ENCODE results near the gene ESPNL.

ESPNL gene

DNA sequence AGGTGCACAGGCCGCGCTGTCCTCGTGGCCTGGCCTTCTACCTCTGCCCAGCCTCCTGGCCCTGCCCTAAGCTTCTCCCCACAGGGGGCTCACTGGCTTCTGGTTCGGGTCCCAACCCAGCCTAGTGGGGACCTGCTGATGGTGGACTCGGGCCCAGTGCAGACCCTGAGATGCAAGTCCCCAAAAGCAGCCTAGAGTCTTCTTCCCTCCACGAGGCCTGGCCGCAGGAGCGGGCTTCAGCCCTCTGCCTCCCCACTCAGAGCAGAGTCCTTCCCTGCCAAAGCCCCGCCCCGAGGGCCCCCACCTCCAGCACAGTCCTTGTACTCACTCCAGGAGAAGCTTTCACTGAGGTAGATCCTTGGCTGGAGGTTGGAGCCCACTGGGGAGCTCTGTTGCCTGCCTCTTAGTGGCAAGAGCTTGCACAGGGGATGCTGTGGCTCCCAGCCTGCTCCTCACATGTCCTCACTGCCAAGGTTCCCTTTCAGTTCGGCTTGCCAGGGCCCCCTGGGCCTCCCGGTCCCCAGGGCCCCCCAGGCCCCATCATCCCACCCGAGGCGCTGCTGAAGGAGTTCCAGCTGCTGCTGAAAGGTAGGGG is 62.2 kb downstream of the ESPNL start:
- Histone ChIP-seq H3K4me1 (ENCODE audit: control insufficient read depth, low read depth, low read length) (no peaks in the 10 kb centered on the region), H3K4me2 (ENCODE audit: low read length) (no peak overlapping the region), H3K56ac (ENCODE audit: low read length) (no peak overlapping the region), H3K4me3 (ENCODE audit: low read length) (no peak overlapping the region), H3K18ac (ENCODE audit: low read length) (no peak overlapping the region), H3K9ac (ENCODE audit: low read length) (no peak overlapping the region), H2BK15ac (replicated peaks; ENCODE audit: low read depth) (no peak overlapping the region), H3K79me2 (ENCODE audit: control insufficient read depth, insufficient read depth, low read length) (no peaks in the 10 kb centered on the region), H2AK5ac (ENCODE audit: low read length) (no peak overlapping the region), H2BK120ac (ENCODE audit: low read depth, low read length) (no peak overlapping the region), H2BK5ac (ENCODE audit: low read length) (no peak overlapping the region), H4K8ac (ENCODE audit: low read depth, low read length) (no peak overlapping the region), H3K4ac (ENCODE audit: low read depth, low read length) (no peak overlapping the region), H3K36me3 (ENCODE audit: control insufficient read depth, insufficient read depth, low read length) (no peaks in the 10 kb centered on the region), H4K5ac (ENCODE audit: low read length) (no peak overlapping the region), H3K27me3 (ENCODE audit: insufficient read depth, low read length, poor library complexity) (peaks cover 11% of the 10 kb centered on the region), H3K23ac (ENCODE audit: low read length) (no peak overlapping the region), H3K27ac (ENCODE audit: low read depth, low read length) (no peak overlapping the region), H3K79me1 (ENCODE audit: low read length) (no peaks in the 10 kb centered on the region)
- DNase-seq: no peak
- WGBS (ENCODE audit: extremely low coverage, insufficient coverage, low lambda C conversion rate): no CpG with 5 or more reads among the region's 14 CpGs

GRCh38 chr2:238162846-238163441 is 62.8 kb downstream of the ESPNL start:
- H3K18ac ChIP-seq (ENCODE audit: low read length): no peak overlapping the region
- no peak overlapping the region for H3K56ac ChIP-seq (ENCODE audit: low read length)
- no peak overlapping the region for H2BK15ac ChIP-seq (replicated peaks; ENCODE audit: low read depth)
- H3K27ac ChIP-seq (ENCODE audit: low read depth, low read length): no peak overlapping the region
- H3K4ac ChIP-seq (ENCODE audit: low read depth, low read length): no peak overlapping the region
- H2BK5ac ChIP-seq (ENCODE audit: low read length): no peak overlapping the region
- no peaks in the 10 kb centered on the region for H3K36me3 ChIP-seq (ENCODE audit: control insufficient read depth, insufficient read depth, low read length)
- no peak overlapping the region for H3K4me2 ChIP-seq (ENCODE audit: low read length)
- H3K4me3 ChIP-seq (ENCODE audit: low read length): no peak overlapping the region
- no peak overlapping the region for H3K23ac ChIP-seq (ENCODE audit: low read length)
- no peaks in the 10 kb centered on the region for H3K4me1 ChIP-seq (ENCODE audit: control insufficient read depth, low read depth, low read length)
- no peak overlapping the region for H4K8ac ChIP-seq (ENCODE audit: low read depth, low read length)
- H3K79me1 ChIP-seq (ENCODE audit: low read length): no peaks in the 10 kb centered on the region
- H3K79me2 ChIP-seq (ENCODE audit: control insufficient read depth, insufficient read depth, low read length): no peaks in the 10 kb centered on the region
- no peak overlapping the region for H3K9ac ChIP-seq (ENCODE audit: low read length)
- H4K5ac ChIP-seq (ENCODE audit: low read length): no peak overlapping the region
- no peak for DNase-seq
- H2AK5ac ChIP-seq (ENCODE audit: low read length): no peak overlapping the region
- WGBS (ENCODE audit: extremely low coverage, insufficient coverage, low lambda C conversion rate): no CpG with 5 or more reads among the region's 15 CpGs
- H3K27me3 ChIP-seq (ENCODE audit: insufficient read depth, low read length, poor library complexity): peaks cover 11% of the 10 kb centered on the region
- H2BK120ac ChIP-seq (ENCODE audit: low read depth, low read length): no peak overlapping the region

DNA sequence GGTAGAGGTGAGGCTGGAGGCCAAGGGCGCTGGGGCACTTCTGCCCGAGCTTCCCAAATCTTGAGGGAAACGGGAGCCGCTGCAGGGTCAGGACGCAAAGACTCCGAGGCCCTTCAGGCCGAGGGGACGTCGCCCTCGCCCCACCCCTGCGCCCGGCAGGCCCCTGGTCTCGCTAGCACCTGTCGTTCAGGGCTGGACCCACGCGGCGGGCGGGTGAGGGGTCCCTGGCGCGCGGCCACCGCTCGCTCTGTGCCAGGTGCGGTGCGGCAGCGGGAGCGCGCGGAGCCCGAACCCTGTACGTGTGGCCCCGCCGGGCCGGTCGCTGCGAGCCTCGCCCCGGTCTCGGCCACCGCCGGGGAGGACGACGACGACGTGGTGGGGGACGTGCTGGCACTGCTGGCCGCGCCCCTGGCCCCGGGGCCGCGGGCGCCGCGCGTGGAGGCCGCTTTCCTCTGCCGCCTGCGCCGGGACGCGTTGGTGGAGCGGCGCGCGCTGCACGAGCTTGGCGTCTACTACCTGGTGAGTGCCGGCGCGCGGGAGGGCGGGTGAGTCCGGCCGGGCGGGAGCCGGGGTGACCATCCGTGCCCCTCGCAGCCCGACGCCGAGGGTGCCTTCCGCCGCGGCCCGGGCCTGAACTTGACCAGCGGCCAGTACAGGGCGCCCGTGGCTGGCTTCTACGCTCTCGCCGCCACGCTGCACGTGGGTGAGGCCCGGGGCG is 63.5 kb downstream of the ESPNL start:
- H2BK5ac ChIP-seq (ENCODE audit: low read length): no peak overlapping the region
- H2AK5ac ChIP-seq (ENCODE audit: low read length): no peak overlapping the region
- peak overlapping the region; percentile 54 for H3K9ac ChIP-seq (ENCODE audit: low read length)
- H3K4me2 ChIP-seq (ENCODE audit: low read length): peak overlapping the region; percentile 44
- no peak overlapping the region for H3K18ac ChIP-seq (ENCODE audit: low read length)
- H3K27me3 ChIP-seq (ENCODE audit: insufficient read depth, low read length, poor library complexity): peaks cover 11% of the 10 kb centered on the region
- H3K27ac ChIP-seq (ENCODE audit: low read depth, low read length): no peak overlapping the region
- peak overlapping the region; percentile 60 for H3K56ac ChIP-seq (ENCODE audit: low read length)
- peaks cover 1% of the 10 kb centered on the region for H3K36me3 ChIP-seq (ENCODE audit: control insufficient read depth, insufficient read depth, low read length)
- no peak overlapping the region for H3K4me3 ChIP-seq (ENCODE audit: low read length)
- WGBS (ENCODE audit: extremely low coverage, insufficient coverage, low lambda C conversion rate): no CpG with 5 or more reads among the region's 95 CpGs
- no peaks in the 10 kb centered on the region for H3K4me1 ChIP-seq (ENCODE audit: control insufficient read depth, low read depth, low read length)
- H4K5ac ChIP-seq (ENCODE audit: low read length): no peak overlapping the region
- no peak overlapping the region for H2BK120ac ChIP-seq (ENCODE audit: low read depth, low read length)
- H3K23ac ChIP-seq (ENCODE audit: low read length): no peak overlapping the region
- no peak overlapping the region for H2BK15ac ChIP-seq (replicated peaks; ENCODE audit: low read depth)
- H3K79me1 ChIP-seq (ENCODE audit: low read length): no peaks in the 10 kb centered on the region
- no peaks in the 10 kb centered on the region for H3K79me2 ChIP-seq (ENCODE audit: control insufficient read depth, insufficient read depth, low read length)
- no peak overlapping the region for H3K4ac ChIP-seq (ENCODE audit: low read depth, low read length)
- no peak overlapping the region for H4K8ac ChIP-seq (ENCODE audit: low read depth, low read length)
- DNase-seq: no peak

DNA sequence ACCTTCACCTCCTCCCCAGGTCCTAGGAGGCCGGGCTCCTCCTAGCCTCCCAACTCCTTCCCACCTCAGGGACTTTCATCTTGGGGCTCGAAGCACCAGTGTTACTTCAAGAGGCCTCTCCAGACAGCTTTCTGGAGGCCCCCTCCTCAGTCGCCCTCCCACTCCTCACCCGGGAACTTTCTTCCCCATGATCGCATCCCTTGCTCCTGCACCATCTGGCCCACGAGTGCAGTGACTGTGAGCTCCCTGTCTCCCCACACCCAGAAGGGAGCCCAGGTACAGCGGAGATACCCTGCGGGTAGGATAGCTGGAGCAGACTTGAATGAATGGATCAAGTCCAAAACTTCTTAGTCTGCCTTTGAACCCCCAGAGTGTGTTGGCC is 64.8 kb downstream of the ESPNL start:
- Histone ChIP-seq H2BK5ac (ENCODE audit: low read length) (no peak overlapping the region), H3K27ac (ENCODE audit: low read depth, low read length) (no peak overlapping the region), H3K4me1 (ENCODE audit: control insufficient read depth, low read depth, low read length) (no peaks in the 10 kb centered on the region), H3K36me3 (ENCODE audit: control insufficient read depth, insufficient read depth, low read length) (peaks cover 3% of the 10 kb centered on the region), H4K8ac (ENCODE audit: low read depth, low read length) (no peak overlapping the region), H4K5ac (ENCODE audit: low read length) (no peak overlapping the region), H3K79me2 (ENCODE audit: control insufficient read depth, insufficient read depth, low read length) (no peaks in the 10 kb centered on the region), H3K9ac (ENCODE audit: low read length) (no peak overlapping the region), H3K4me3 (ENCODE audit: low read length) (no peak overlapping the region), H3K27me3 (ENCODE audit: insufficient read depth, low read length, poor library complexity) (peaks cover 8% of the 10 kb centered on the region), H2BK120ac (ENCODE audit: low read depth, low read length) (no peak overlapping the region), H3K23ac (ENCODE audit: low read length) (no peak overlapping the region), H3K79me1 (ENCODE audit: low read length) (no peaks in the 10 kb centered on the region), H3K4me2 (ENCODE audit: low read length) (no peak overlapping the region), H3K56ac (ENCODE audit: low read length) (no peak overlapping the region), H2BK15ac (replicated peaks; ENCODE audit: low read depth) (no peak overlapping the region), H3K18ac (ENCODE audit: low read length) (no peak overlapping the region), H3K4ac (ENCODE audit: low read depth, low read length) (no peak overlapping the region), H2AK5ac (ENCODE audit: low read length) (no peak overlapping the region)
- DNase-seq: no peak
- no CpG with 5 or more reads among the region's 8 CpGs for WGBS (ENCODE audit: extremely low coverage, insufficient coverage, low lambda C conversion rate)

DNA sequence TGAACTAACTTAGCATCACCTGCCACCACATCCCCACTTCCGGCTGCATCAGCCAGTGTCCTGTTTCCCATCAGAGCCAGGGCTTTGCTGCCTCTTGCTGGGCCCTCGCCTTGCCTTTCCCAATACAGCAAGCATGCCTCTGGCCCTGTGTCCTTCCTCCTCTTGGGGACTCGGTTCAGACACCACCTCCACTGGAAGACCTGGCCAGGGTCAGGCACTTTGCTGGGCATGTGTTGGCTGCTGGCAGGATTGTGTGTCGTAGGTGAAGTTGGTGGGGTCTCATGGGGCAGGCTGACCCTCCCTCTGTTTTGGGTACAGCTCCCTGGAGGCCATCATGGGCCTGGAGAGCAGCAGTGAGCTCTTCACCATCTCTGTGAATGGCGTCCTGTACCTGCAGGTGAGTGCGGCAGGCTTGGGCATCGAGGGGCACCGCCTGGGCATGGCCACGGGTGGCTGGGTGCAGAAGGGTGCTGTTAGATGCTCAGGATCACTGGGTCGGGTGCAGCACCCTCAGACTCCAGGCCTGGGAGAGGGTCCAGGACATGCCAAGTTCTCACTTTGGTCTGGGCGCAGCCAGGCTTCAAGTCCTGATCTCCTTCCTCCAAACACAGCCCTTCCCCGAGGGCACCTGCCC is 65.3 kb downstream of the ESPNL start:
- Histone ChIP-seq H3K4ac (ENCODE audit: low read depth, low read length) (no peak overlapping the region), H3K4me1 (ENCODE audit: control insufficient read depth, low read depth, low read length) (no peaks in the 10 kb centered on the region), H3K56ac (ENCODE audit: low read length) (no peak overlapping the region), H3K9ac (ENCODE audit: low read length) (no peak overlapping the region), H3K4me2 (ENCODE audit: low read length) (no peak overlapping the region), H3K4me3 (ENCODE audit: low read length) (no peak overlapping the region), H4K8ac (ENCODE audit: low read depth, low read length) (no peak overlapping the region), H2BK5ac (ENCODE audit: low read length) (no peak overlapping the region), H3K23ac (ENCODE audit: low read length) (no peak overlapping the region), H4K5ac (ENCODE audit: low read length) (no peak overlapping the region), H3K27ac (ENCODE audit: low read depth, low read length) (no peak overlapping the region), H3K36me3 (ENCODE audit: control insufficient read depth, insufficient read depth, low read length) (peaks cover 4% of the 10 kb centered on the region), H2AK5ac (ENCODE audit: low read length) (no peak overlapping the region), H3K79me2 (ENCODE audit: control insufficient read depth, insufficient read depth, low read length) (no peaks in the 10 kb centered on the region), H3K18ac (ENCODE audit: low read length) (no peak overlapping the region), H3K79me1 (ENCODE audit: low read length) (no peaks in the 10 kb centered on the region), H3K27me3 (ENCODE audit: insufficient read depth, low read length, poor library complexity) (peaks cover 8% of the 10 kb centered on the region), H2BK120ac (ENCODE audit: low read depth, low read length) (no peak overlapping the region), H2BK15ac (replicated peaks; ENCODE audit: low read depth) (no peak overlapping the region)
- DNase-seq: no peak
- WGBS (ENCODE audit: extremely low coverage, insufficient coverage, low lambda C conversion rate): no CpG with 5 or more reads among the region's 12 CpGs

Measured in mesendoderm (in vitro differentiated cells).